Hepatocyte (in vitro differentiated cells): ENCODE results near the gene ZNF148. TPM values are rescaled to one million over a fixed set of nuclear protein-coding genes. Genes with fewer than 3 reads are reported as not detected.

Experiments
- DNase-seq: peaks from one replicate; pipeline ENCODE4 v3.0.0-alpha.2; 2016; ENCODE audit warnings: low spot score
- H2AFZ ChIP-seq: fragments of 200-600 bp; sonication (generic); 2 replicates; pipeline ENCODE4 v1.6.0; 2016; ENCODE audit warnings: antibody characterized with exemption, mild to moderate bottlenecking
- H3K27ac ChIP-seq: fragments of 200-600 bp; sonication (generic); 2 replicates; pipeline ENCODE4 v1.5.1; 2016; ENCODE audit warnings: mild to moderate bottlenecking
- H3K27me3 ChIP-seq: fragments of 200-600 bp; sonication (generic); 2 replicates; pipeline ENCODE4 v1.6.1; 2016
- H3K36me3 ChIP-seq: fragments of 200-600 bp; sonication (generic); replicated peaks from 2 replicates; pipeline ENCODE4 v1.5.1; 2016; ENCODE audit warnings: low read depth; ENCODE audit not compliant: insufficient read depth
- H3K4me1 ChIP-seq: fragments of 200-600 bp; sonication (generic); 2 replicates; pipeline ENCODE4 v1.5.1; 2016; ENCODE audit warnings: mild to moderate bottlenecking, moderate library complexity; ENCODE audit not compliant: insufficient read depth
- H3K4me2 ChIP-seq: fragments of 200-600 bp; sonication (generic); 2 replicates; pipeline ENCODE4 v1.6.0; 2016
- H3K4me3 ChIP-seq: fragments of 200-600 bp; sonication (generic); 2 replicates; pipeline ENCODE4 v1.5.1; 2016; ENCODE audit warnings: mild to moderate bottlenecking
- H3K79me2 ChIP-seq: fragments of 200-600 bp; sonication (generic); 2 replicates; pipeline ENCODE4 v1.6.0; 2017; ENCODE audit warnings: mild to moderate bottlenecking
- H3K9me2 ChIP-seq: fragments of 200-600 bp; sonication (generic); replicated peaks from 2 replicates; pipeline ENCODE4 v1.6.0; 2017; ENCODE audit warnings: mild to moderate bottlenecking; ENCODE audit not compliant: insufficient read depth
- H3K9me3 ChIP-seq: fragments of 200-600 bp; sonication (generic); 2 replicates; pipeline ENCODE4 v1.5.1; 2016; ENCODE audit warnings: low read depth, mild to moderate bottlenecking
- H4K20me1 ChIP-seq: fragments of 200-600 bp; sonication (generic); 2 replicates; pipeline ENCODE4 v1.6.0; 2016; ENCODE audit warnings: mild to moderate bottlenecking; ENCODE audit not compliant: insufficient read depth, poor library complexity, severe bottlenecking
- EZH2 ChIP-seq: fragments of 200-600 bp; sonication (generic); IDR thresholded peaks from 2 replicates; pipeline ENCODE4 v1.6.1; 2016; ENCODE audit warnings: antibody characterized with exemption, mild to moderate bottlenecking, borderline replicate concordance
- EZH2phosphoT487 ChIP-seq: fragments of 200-600 bp; sonication (generic); IDR thresholded peaks from one replicate; pipeline ENCODE4 v1.6.1; 2018; ENCODE audit warnings: antibody characterized with exemption, mild to moderate bottlenecking, low read depth, moderate library complexity; ENCODE audit not compliant: unreplicated experiment, severe bottlenecking
- WGBS: methylation state at CpG from one replicate; pipeline ENCODE4 v1.1.6; 2016; ENCODE audit warnings: low lambda C conversion rate; ENCODE audit errors: missing lambda C conversion rate; 5-methylcytosine and 5-hydroxymethylcytosine counted together
- polyA plus RNA-seq: library from polyadenylated mRNA; unstranded; fragments of >200 nt; fragmentation: Nextera tagmentation; extraction: Ambion mirVana; gene quantifications from 2 replicates; pipeline ENCODE4 v1.2.1, GENCODE V29; 2016
- total RNA-seq: library from RNA; depleted of rRNA; stranded (reverse); fragments of >200 nt; gene quantifications from 2 replicates; pipeline ENCODE4 v1.2.3, GENCODE V29; 2014
- TF ChIP-seq, protein P1 (sequence below): fragments of 200-600 bp; sonication (generic); IDR thresholded peaks from 2 replicates; pipeline ENCODE4 v1.5.1; 2016; ENCODE audit warnings: antibody characterized with exemption, mild to moderate bottlenecking; ENCODE audit not compliant: poor library complexity

ZNF148 gene
- total and polyA plus RNA-seq, 2 experiments from 2014 or later, result 23.2 to 30.3 TPM

DNA sequence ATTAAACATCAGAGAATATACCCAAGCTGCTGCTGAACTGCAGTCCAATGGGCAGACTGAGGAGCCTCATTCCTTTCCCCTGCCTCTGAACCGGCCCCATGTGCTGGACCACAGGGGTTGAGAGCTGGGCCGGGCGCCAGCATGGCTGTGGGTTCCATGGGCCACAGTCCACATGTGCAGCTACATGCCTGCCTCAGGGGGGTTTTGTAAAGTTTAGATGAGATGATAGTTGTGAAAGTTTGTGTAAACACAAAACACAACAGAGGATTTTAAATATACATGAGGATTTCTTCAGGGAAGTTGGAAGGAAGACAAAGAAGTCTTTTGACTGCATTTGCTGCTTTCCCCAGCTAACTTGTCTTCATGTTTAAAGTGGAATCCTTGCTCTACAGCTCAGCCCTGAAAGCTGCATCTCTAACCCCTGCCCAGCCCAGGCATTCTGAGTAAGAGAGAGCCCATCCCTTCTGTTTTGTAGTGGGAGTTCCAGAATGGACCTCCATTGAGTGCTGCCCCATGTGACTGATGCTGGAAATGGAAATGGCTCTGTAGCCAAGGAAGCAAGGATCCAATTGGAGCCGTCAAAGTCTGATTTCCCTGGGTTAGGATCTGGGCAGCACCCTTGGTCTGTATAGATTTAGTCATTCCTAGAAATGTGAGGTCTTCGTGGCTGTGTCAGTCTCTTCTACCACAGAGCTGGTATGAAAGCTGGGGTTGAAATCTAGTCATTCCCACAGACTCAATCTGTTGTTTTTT is 180.1 kb downstream of the ZNF148 start:
- 65% methylated on average over 5 of the region's 5 CpGs for WGBS
- H3K79me2 ChIP-seq, result no peaks in the 10 kb centered on the region
- peak; percentile 51 for DNase-seq
- no peaks in the 10 kb centered on the region for H3K36me3 ChIP-seq
- no peaks in the 10 kb centered on the region for H3K27me3 ChIP-seq
- no peaks in the 10 kb centered on the region for H3K9me3 ChIP-seq
- no peak overlapping the region for H2AFZ ChIP-seq
- TF ChIP-seq, protein P1, sequence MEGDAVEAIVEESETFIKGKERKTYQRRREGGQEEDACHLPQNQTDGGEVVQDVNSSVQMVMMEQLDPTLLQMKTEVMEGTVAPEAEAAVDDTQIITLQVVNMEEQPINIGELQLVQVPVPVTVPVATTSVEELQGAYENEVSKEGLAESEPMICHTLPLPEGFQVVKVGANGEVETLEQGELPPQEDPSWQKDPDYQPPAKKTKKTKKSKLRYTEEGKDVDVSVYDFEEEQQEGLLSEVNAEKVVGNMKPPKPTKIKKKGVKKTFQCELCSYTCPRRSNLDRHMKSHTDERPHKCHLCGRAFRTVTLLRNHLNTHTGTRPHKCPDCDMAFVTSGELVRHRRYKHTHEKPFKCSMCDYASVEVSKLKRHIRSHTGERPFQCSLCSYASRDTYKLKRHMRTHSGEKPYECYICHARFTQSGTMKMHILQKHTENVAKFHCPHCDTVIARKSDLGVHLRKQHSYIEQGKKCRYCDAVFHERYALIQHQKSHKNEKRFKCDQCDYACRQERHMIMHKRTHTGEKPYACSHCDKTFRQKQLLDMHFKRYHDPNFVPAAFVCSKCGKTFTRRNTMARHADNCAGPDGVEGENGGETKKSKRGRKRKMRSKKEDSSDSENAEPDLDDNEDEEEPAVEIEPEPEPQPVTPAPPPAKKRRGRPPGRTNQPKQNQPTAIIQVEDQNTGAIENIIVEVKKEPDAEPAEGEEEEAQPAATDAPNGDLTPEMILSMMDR, result no peak
- TF ChIP-seq EZH2phosphoT487 (no peak), EZH2 (no peak)
- no peaks in the 10 kb centered on the region for H4K20me1 ChIP-seq
- H3K4me1 ChIP-seq, result peaks cover 6% of the 10 kb centered on the region
- peak overlapping the region; percentile 40 for H3K27ac ChIP-seq
- no peaks in the 10 kb centered on the region for H3K9me2 ChIP-seq
- H3K4me2 ChIP-seq, result no peak overlapping the region
- no peak overlapping the region for H3K4me3 ChIP-seq

DNA sequence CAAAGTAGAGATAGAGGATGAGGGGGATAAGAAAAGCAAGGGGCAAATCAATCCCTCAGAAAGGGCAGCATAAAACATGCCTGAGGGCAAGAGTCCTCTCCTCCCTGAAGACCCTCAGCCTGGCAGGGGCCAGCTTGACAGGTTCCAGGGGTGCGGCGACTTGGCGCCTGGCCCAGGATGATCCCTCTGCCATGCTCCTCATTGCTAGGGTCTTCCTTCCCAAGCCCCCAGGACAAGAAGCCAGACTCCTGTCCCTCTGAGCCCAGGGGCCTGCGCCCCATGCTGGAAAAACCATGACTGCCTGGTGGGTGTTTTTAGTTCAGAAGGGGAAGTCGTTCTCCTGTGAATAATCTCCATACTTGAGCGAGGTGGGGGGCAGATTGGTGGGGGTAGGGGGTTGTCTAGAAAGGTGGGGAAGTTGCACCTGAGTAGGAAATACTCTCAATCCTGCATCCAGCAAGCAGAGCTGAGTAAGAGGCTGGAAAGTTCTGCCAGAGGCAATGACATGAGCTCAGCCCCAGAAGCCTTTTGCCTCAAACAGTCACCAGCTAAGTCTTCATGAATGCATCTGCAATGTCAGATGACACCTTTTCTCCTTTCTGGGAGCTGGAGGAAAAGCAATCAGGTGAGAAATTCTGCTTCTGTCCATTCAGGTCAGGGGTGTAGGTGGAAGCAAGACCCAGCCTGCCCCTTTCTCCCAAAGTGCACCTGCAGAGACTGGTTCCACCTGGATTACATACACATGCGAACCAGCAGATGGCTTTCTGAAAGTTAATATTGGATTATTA is 180.9 kb downstream of the ZNF148 start:
- no peak for TF ChIP-seq EZH2phosphoT487
- TF ChIP-seq EZH2, result no peak
- TF ChIP-seq, protein P1, result no peak
- Histone ChIP-seq H3K4me1 (peaks cover 6% of the 10 kb centered on the region), H3K9me3 (no peaks in the 10 kb centered on the region), H3K27me3 (no peaks in the 10 kb centered on the region), H2AFZ (no peak overlapping the region), H3K4me2 (no peak overlapping the region), H3K4me3 (no peak overlapping the region), H3K9me2 (no peaks in the 10 kb centered on the region), H3K36me3 (no peaks in the 10 kb centered on the region), H3K79me2 (no peaks in the 10 kb centered on the region), H4K20me1 (no peaks in the 10 kb centered on the region), H3K27ac (no peak overlapping the region)
- no peak for DNase-seq
- WGBS, result 85% methylated on average over 7 of the region's 7 CpGs

DNA sequence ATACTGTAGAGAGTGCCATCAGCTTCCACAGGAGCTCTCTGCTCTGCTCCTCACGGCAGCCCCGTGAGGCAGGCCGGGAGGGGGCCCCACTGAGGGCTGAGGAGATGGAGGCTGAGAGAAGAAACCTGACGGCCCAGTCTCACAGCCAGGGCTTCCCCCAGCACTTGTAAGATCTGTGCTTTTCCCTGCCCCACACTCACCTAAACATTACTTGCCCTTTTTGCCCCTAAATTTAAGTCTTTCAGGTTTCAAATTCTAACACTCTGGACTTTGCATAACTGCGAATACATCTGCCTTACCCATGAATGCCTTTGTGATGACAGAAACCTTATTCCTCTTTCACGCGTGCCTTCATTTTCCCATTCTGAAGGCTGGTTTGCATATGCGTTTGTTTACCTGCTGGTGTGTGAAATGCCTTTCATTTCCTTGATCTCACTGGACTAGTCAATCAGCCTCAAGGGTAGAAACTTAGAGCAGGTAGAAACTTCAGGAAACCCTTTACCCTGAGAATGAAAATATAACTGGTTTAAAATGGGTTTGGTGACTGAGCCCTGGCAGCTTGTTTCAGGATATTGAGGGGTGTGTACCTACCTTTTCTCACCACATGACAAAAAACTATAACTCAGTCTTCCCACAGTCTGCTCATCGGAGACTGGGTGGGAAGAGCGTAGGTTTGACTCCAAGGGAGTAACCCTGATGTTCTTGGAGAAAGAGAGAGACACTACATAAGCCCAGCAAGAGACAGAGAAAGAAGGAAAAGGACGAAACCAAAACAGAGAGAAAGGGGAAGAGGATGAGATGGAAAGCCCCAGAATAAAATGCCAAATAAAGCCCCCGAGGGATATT is 182.7 kb downstream of the ZNF148 start:
- no peak overlapping the region for H2AFZ ChIP-seq
- no peaks in the 10 kb centered on the region for H3K27me3 ChIP-seq
- H3K27ac ChIP-seq, result no peak overlapping the region
- no peaks in the 10 kb centered on the region for H3K79me2 ChIP-seq
- TF ChIP-seq EZH2phosphoT487, result no peak
- TF ChIP-seq, protein P1, result no peak
- TF ChIP-seq EZH2, result no peak
- H3K4me1 ChIP-seq, result peaks cover 6% of the 10 kb centered on the region
- H3K9me2 ChIP-seq, result no peaks in the 10 kb centered on the region
- H3K9me3 ChIP-seq, result no peaks in the 10 kb centered on the region
- DNase-seq, result peak; percentile 31
- WGBS, result 72% methylated on average over 12 of the region's 12 CpGs
- H3K4me3 ChIP-seq, result no peak overlapping the region
- H3K4me2 ChIP-seq, result no peak overlapping the region
- H3K36me3 ChIP-seq, result no peaks in the 10 kb centered on the region
- no peaks in the 10 kb centered on the region for H4K20me1 ChIP-seq
